ENCODE results near the gene TBC1D3.
"Not testable (repeated sequence)": the region's sequence is repeated elsewhere in the genome, so short reads cannot be mapped to it uniquely, and the experiment has no call there.

TBC1D3 gene

DNA sequence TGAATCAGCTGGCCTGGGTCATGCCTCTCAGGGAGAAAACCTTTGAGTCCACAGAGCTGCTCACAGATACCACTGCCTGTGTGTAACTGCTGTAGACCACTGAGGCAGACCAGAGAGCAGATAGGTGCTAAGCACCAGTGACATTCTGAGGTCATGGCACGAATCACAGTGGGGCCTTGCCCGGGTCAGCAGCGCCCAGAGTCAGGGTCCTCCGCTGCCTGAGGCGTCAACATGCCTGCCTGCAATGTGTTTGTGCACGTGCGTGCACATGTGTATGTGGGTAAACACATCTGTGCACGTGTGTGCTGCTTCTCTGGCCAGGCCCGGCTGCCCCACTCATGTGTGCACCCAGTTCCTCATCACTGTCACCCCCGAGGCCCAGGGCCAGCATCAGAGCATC is at the start of gene TBC1D3:
TSS of gene TBC1D3 (minus strand) at position 101 of the 400 bp plus-strand sequence. CDS start 1,526 bp downstream, outside the sequence.
- DNase-seq (ENCODE audit: low read depth in 2 of 2): not testable (repeated sequence)

DNA sequence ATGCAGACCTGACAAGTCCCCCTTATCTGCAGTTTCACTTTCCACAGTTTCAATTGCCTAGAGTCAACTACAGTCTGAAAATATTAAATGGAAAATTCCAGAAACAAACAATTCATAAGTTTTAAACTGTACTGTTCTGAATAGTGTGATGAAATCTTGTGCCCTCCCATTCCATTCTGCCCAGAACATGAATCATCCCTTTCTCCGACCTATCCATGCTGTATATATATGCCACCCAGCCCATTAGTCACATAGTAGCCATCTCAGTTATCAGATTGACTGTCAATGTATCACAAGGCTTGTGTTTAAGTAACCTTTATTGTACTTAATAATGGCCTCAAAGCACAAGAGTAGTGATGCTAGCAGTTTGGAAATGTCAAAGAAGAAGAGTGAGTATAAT is 40.4 kb upstream of the TBC1D3 start:
- DNase-seq (ENCODE audit: low read depth in 2 of 2): not testable (repeated sequence)

DNA sequence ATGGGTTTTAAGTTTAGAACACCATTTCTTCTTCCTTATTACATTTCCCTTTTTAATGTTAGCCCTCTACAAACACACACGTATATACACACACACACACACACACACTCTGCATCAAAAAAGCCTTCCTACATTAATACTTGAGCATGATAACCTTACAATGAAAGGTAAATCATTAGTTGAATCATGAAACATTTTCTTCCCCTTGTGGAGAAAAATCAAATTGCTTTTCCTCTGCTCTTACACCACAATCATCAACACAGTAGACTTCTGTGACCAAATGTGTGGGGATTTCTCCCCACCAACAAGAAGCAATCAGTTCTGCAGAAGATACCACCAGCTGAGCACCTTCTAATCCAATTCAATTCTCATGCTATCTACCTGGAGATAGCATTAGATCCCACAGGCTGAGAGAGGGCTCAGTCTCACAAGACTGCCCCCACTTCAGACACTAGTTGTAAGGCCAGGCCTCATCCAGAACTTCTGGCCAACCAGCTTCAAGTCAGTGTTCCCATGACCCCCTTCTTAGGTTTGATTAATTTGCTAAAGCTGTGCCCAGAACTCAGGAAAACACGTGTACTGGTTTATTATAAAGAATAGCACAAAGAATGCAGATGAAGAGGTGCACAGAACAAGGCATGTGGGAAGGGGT is 33.6 kb upstream of the TBC1D3 start:
- not testable (repeated sequence) for DNase-seq (ENCODE audit: low read depth in 2 of 2)

DNA sequence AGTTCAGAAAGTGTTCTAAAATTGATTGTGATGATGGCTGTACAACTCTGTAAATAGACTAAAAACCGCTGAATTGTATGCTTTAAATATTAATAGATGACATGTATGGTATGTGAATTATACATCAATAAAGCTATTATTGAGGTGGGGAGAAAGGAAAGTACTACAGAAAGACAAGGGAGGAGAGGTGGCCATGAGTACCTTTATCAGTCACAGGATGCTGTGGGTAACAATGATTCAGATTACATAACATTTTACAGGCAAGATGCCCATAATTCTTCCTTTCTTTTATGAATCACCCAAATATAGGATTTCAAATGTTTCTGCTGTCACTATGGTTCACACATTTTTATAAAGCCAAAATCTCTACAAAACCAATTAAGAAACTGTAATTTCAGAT is 28.5 kb upstream of the TBC1D3 start:
- not testable (repeated sequence) for DNase-seq (ENCODE audit: low read depth in 2 of 2)

DNA sequence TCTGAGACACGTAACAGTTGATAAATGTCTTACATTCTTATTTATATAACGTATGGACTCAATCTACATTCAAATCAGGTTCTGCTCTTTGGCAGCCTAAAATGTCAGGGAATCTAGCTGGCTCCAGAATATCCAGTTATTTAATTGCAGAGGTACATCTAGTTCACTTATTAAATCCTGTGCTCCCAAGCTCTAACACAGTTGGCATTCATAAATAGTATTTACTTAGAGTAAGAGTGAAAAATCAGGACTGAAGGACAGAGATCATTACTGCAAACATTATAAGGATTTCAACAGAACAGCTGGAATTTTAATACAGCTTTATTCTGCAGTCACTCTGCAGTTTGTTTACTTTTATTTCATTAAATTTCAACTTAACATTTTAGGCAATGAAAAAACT is 7.9 kb upstream of the TBC1D3 start:
- DNase-seq (ENCODE audit: low read depth in 2 of 2): not testable (repeated sequence)

DNA sequence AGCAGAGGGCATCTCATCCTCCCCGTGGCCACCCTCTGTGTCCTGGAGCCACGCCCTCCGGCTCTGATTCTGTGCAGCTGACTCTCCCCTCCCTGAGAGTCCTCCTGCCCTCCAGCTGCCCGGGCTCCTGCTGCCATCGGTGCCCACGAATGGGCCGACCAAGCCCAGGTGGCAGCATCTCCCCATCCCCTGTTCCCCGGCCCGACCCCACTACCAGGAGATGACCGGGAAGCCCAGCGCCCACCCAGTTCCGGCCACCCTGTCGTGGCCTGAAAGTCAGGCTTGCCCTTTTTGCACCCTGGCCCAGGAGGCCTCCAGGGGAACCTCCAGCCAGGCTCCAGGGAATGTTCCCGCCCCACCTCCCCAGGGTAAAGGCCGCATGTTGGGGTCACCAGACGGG is 57.5 kb downstream of the TBC1D3 start:
- DNase-seq (ENCODE audit: low read depth in 2 of 2): peak in 1 of 2 donors; percentile 0

All from stimulated activated CD4-positive, alpha-beta T cell treated with anti-CD3 and anti-CD28 coated beads, Interleukin-1b, Interleukin-23, amount 100 ng/mL, for 4 hours (primary cell).